DND-41 (cell line): Measurements from ENCODE around the gene TPP1.

Experiments
- ATAC-seq: fragments of 200-7000 bp; cut with Tn5 transposase; 3 replicates; pipeline ENCODE4 v1.9.1; 2021; ENCODE audit warnings: low read depth; ENCODE audit not compliant: insufficient read depth
- DNase-seq: peaks from one replicate; pipeline ENCODE4 v3.0.0-alpha.2; 2020
- H2AFZ ChIP-seq: 2 replicates; pipeline ENCODE4 v1.6.0; 2012; ENCODE audit warnings: low read depth, low read length
- H3K27ac ChIP-seq: 2 replicates; pipeline ENCODE4 v1.5.1; 2012; ENCODE audit warnings: low read length, inconsistent platforms
- H3K27me3 ChIP-seq: fragments of 200-600 bp; sonication (generic); 2 replicates; pipeline ENCODE4 v1.6.0; 2012; ENCODE audit warnings: low read length, mild to moderate bottlenecking, inconsistent platforms; ENCODE audit not compliant: insufficient read depth, poor library complexity
- H3K36me3 ChIP-seq: 2 replicates; pipeline ENCODE4 v1.5.1; 2012; ENCODE audit warnings: low read length, inconsistent platforms; ENCODE audit not compliant: insufficient read depth
- H3K4me1 ChIP-seq: 2 replicates; pipeline ENCODE4 v1.5.1; 2012; ENCODE audit warnings: mild to moderate bottlenecking, low read length; ENCODE audit not compliant: insufficient read depth
- H3K4me2 ChIP-seq: 2 replicates; pipeline ENCODE4 v1.6.0; 2012; ENCODE audit warnings: mild to moderate bottlenecking, moderate library complexity, low read length, inconsistent platforms; ENCODE audit not compliant: insufficient read depth
- H3K4me3 ChIP-seq, 2 experiments: fragments of 200-600 bp in 1 of 2; shearing (Covaris generic) in 1 of 2; 2 replicates each; pipeline ENCODE4 v1.5.1; 2012 to 2016; ENCODE audit warnings: inconsistent platforms in 2 of 2, low read length in 2 of 2, mild to moderate bottlenecking in 2 of 2, low read depth in 1 of 2, moderate library complexity in 1 of 2
- H3K79me2 ChIP-seq: 2 replicates; pipeline ENCODE4 v1.6.0; 2012; ENCODE audit warnings: low read length, inconsistent platforms; ENCODE audit not compliant: insufficient read depth
- H3K9ac ChIP-seq: 2 replicates; pipeline ENCODE4 v1.6.0; 2012; ENCODE audit warnings: low read depth, mild to moderate bottlenecking, inconsistent platforms, low read length, moderate library complexity
- H3K9me3 ChIP-seq: 2 replicates; pipeline ENCODE4 v1.5.1; 2012; ENCODE audit warnings: low read length, moderate library complexity, mild to moderate bottlenecking, inconsistent platforms; ENCODE audit not compliant: insufficient read depth, severe bottlenecking
- H4K20me1 ChIP-seq: 2 replicates; pipeline ENCODE4 v1.6.0; 2012; ENCODE audit warnings: low read length; ENCODE audit not compliant: insufficient read depth
- CTCF ChIP-seq: IDR thresholded peaks from 2 replicates; pipeline ENCODE4 v1.5.1; 2012; ENCODE audit warnings: borderline replicate concordance, low read length, moderate library complexity, mild to moderate bottlenecking; ENCODE audit not compliant: poor library complexity, severe bottlenecking; ENCODE audit errors: extremely low read depth
- EZH2 ChIP-seq: IDR thresholded peaks from 3 replicates; pipeline ENCODE4 v1.6.1; 2012; ENCODE audit warnings: borderline replicate concordance, low read depth, mild to moderate bottlenecking, moderate library complexity, low read length, inconsistent platforms; ENCODE audit not compliant: severe bottlenecking

The TPP1 gene

GRCh38 chr11:6604790-6605189 is 14.4 kb downstream of the TPP1 start:
- Histone ChIP-seq H4K20me1 (peaks cover 30% of the 10 kb centered on the region), H3K4me3 (peak overlapping the region; percentile 57 to 77; a peak in 3 of 4 replicates), H3K27ac (peak overlapping the region; percentile 69), H3K9ac (peak overlapping the region; percentile 73), H2AFZ (peak overlapping the region; percentile 83; the same call in 1 of the 2 replicates), H3K79me2 (peaks cover 75% of the 10 kb centered on the region), H3K27me3 (no peaks in the 10 kb centered on the region), H3K4me2 (peak overlapping the region; percentile 76), H3K36me3 (peaks cover 49% of the 10 kb centered on the region), H3K4me1 (peaks cover 66% of the 10 kb centered on the region), H3K9me3 (no peaks in the 10 kb centered on the region)
- TF ChIP-seq CTCF, result no peak
- TF ChIP-seq EZH2, result no peak
- no peak for ATAC-seq
- DNase-seq, result no peak

GRCh38 chr11:6604081-6604626 is 15.1 kb downstream of the TPP1 start:
- Histone ChIP-seq H3K9ac (peak overlapping the region; percentile 73), H4K20me1 (peaks cover 34% of the 10 kb centered on the region), H2AFZ (peak overlapping the region; percentile 83), H3K27ac (peak overlapping the region; percentile 69), H3K79me2 (peaks cover 79% of the 10 kb centered on the region), H3K4me3 (peak overlapping the region; percentile 57 to 77), H3K4me2 (peak overlapping the region; percentile 76), H3K36me3 (peaks cover 49% of the 10 kb centered on the region), H3K4me1 (peaks cover 59% of the 10 kb centered on the region), H3K9me3 (no peaks in the 10 kb centered on the region), H3K27me3 (no peaks in the 10 kb centered on the region)
- no peak for TF ChIP-seq EZH2
- peak; percentile 53 for TF ChIP-seq CTCF
- peak; percentile 64 for ATAC-seq
- peak; percentile 52 for DNase-seq

- Histone ChIP-seq H2AFZ (peak within 1 kb of the TSS; percentile 83), H3K36me3 (peaks cover 49% of the 10 kb centered on the region), H3K4me2 (peak within 1 kb of the TSS; percentile 76)
Measured at GRCh38 chr11:6603287-6604080, 15.7 kb downstream of the TPP1 start, which contains the start of the genes ILK and RRP8. Gene ILK, plus strand, starts transcription at chr11:6603774. Its CDS starts 498 bp downstream, at chr11:6604272. Gene RRP8, minus strand, starts transcription at chr11:6603616. Its CDS starts 114 bp downstream, at chr11:6603502.

More at GRCh38 chr11:6603287-6604080, 15.7 kb downstream of the TPP1 start, which contains the start of the genes ILK and RRP8:
- H3K27me3 ChIP-seq, result no peaks in the 10 kb centered on the region
- peaks cover 86% of the 10 kb centered on the region for H3K79me2 ChIP-seq
- TF ChIP-seq EZH2 (no peak), CTCF (peak; percentile 18)
- H3K27ac ChIP-seq, result peak within 1 kb of the TSS; percentile 69
- peaks cover 58% of the 10 kb centered on the region for H3K4me1 ChIP-seq
- ATAC-seq (peak; percentile 90), DNase-seq (peak; percentile 88)
- peak within 1 kb of the TSS; percentile 73 for H3K9ac ChIP-seq
- peak within 1 kb of the TSS; percentile 57 to 77 for H3K4me3 ChIP-seq
- H3K9me3 ChIP-seq, result no peaks in the 10 kb centered on the region
- peaks cover 34% of the 10 kb centered on the region for H4K20me1 ChIP-seq
